D721Med (cell line): ENCODE measurements around the gene CHD2.
"Not testable (repeated sequence)": the region's sequence is repeated elsewhere in the genome, so short reads cannot be mapped to it uniquely, and the experiment has no call there.

ENCODE experiments used
- DNase-seq: peaks from one replicate; pipeline ENCODE4 v3.0.0; 2011; ENCODE audit warnings: low spot score; ENCODE audit not compliant: insufficient read length
- FAIRE-seq: peaks from 2 replicates; lab custom pipeline; 2011; peaks lifted over from hg19 to GRCh38; lab: Jason Lieb, UNC
- CTCF ChIP-seq: IDR thresholded peaks from 2 replicates; pipeline ENCODE4 v1.5.1; 2012; ENCODE audit warnings: mild to moderate bottlenecking, control low read depth; ENCODE audit not compliant: insufficient read depth; ENCODE audit errors: missing control alignments

Gene CHD2

GRCh38 chr15:93030430-93031102 lies 130.4 kb downstream of the CHD2 start:
- TF ChIP-seq CTCF: peak; percentile 80
- FAIRE-seq (no peak), DNase-seq (peak; percentile 85)

GRCh38 chr15:93031103-93031464 lies 131.0 kb downstream of the CHD2 start:
- no peak for FAIRE-seq
- DNase-seq: no peak
- no peak for TF ChIP-seq CTCF

GRCh38 chr15:93031557-93032384 lies 131.6 kb downstream of the CHD2 start:
- FAIRE-seq: not testable (repeated sequence)

GRCh38 chr15:93032515-93033206 lies 132.5 kb downstream of the CHD2 start:
- not testable (repeated sequence) for FAIRE-seq, DNase-seq

More at GRCh38 chr15:93031557-93032384, 131.6 kb downstream of the CHD2 start:
- not testable (repeated sequence) for DNase-seq

- no peak for TF ChIP-seq CTCF
- FAIRE-seq: no peak
- DNase-seq: no peak
These were observed 133.4 kb downstream of the CHD2 start for GRCh38 chr15:93033434-93034045.

GRCh38 chr15:93034512-93034911 lies 134.4 kb downstream of the CHD2 start:
- DNase-seq (no peak), FAIRE-seq (no peak)
- TF ChIP-seq CTCF: no peak

- DNase-seq (no peak), FAIRE-seq (no peak)
- no peak for TF ChIP-seq CTCF
These were observed 135.2 kb downstream of the CHD2 start for GRCh38 chr15:93035092-93035915.
